Endothelial cell (in vitro differentiated cells): ENCODE data around the gene ANGPTL1. TPM values are rescaled to one million over a fixed set of nuclear protein-coding genes. Genes with fewer than 3 reads are reported as not detected.

Source experiments
- DNase-seq: peaks from one replicate; pipeline ENCODE4 v3.0.0; 2021; ENCODE audit warnings: low spot score
- H3K27ac Mint-ChIP-seq: one replicate; pipeline ENCODE4 v1.8.0; 2021; ENCODE audit warnings: mixed read lengths, inconsistent platforms; ENCODE audit not compliant: unreplicated experiment
- H3K27me3 Mint-ChIP-seq: one replicate; pipeline ENCODE4 v1.8.0; 2021; ENCODE audit warnings: mild to moderate bottlenecking, moderate library complexity, mixed read lengths, inconsistent platforms; ENCODE audit not compliant: unreplicated experiment
- H3K36me3 Mint-ChIP-seq: one replicate; pipeline ENCODE4 v1.8.0; 2021; ENCODE audit warnings: mild to moderate bottlenecking, low read depth, mixed read lengths, inconsistent platforms; ENCODE audit not compliant: unreplicated experiment
- H3K4me1 Mint-ChIP-seq: one replicate; pipeline ENCODE4 v1.8.0; 2021; ENCODE audit warnings: mild to moderate bottlenecking, mixed read lengths, inconsistent platforms; ENCODE audit not compliant: unreplicated experiment
- H3K4me3 Mint-ChIP-seq: one replicate; pipeline ENCODE4 v1.8.0; 2021; ENCODE audit warnings: mild to moderate bottlenecking, mixed read lengths, inconsistent platforms; ENCODE audit not compliant: unreplicated experiment
- H3K9me3 Mint-ChIP-seq: one replicate; pipeline ENCODE4 v1.8.0; 2021; ENCODE audit warnings: mixed read lengths, inconsistent platforms; ENCODE audit not compliant: unreplicated experiment
- CTCF ChIP-seq: fragments of 200-600 bp; sonication (generic); IDR thresholded peaks from one replicate; pipeline ENCODE4 v1.5.0; 2021; ENCODE audit warnings: antibody characterized with exemption; ENCODE audit not compliant: unreplicated experiment
- long read RNA-seq: library from polyadenylated mRNA; unstranded; transcript quantifications from one replicate; pipeline ENCODE4 v2.0.0, GENCODE V29; 2020; ENCODE audit not compliant: unreplicated experiment
- total RNA-seq: library from RNA; stranded (reverse); fragmentation: NEBNext Ultra II Directional; extraction: Animal tissue kit (Norgen Biotek cat#: 25700); gene quantifications from one replicate; pipeline ENCODE4 v1.2.1, GENCODE V29; 2021; ENCODE audit not compliant: unreplicated experiment

The ANGPTL1 gene, protein sequence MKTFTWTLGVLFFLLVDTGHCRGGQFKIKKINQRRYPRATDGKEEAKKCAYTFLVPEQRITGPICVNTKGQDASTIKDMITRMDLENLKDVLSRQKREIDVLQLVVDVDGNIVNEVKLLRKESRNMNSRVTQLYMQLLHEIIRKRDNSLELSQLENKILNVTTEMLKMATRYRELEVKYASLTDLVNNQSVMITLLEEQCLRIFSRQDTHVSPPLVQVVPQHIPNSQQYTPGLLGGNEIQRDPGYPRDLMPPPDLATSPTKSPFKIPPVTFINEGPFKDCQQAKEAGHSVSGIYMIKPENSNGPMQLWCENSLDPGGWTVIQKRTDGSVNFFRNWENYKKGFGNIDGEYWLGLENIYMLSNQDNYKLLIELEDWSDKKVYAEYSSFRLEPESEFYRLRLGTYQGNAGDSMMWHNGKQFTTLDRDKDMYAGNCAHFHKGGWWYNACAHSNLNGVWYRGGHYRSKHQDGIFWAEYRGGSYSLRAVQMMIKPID
- total RNA-seq = not detected
- long read RNA-seq = 0 reads

- H3K27me3 Mint-ChIP-seq = no peaks in the 10 kb centered on the region
- TF ChIP-seq CTCF = no peak
- H3K4me1 Mint-ChIP-seq = peaks cover 19% of the 10 kb centered on the region
- H3K27ac Mint-ChIP-seq = peak within 1 kb of the TSS; percentile 28
- no peak within 1 kb of the TSS for H3K4me3 Mint-ChIP-seq
- peak; percentile 4 for DNase-seq
- H3K9me3 Mint-ChIP-seq = no peaks in the 10 kb centered on the region
- H3K36me3 Mint-ChIP-seq = no peaks in the 10 kb centered on the region
Measured at GRCh38 chr1:178870944-178871343, at the start of gene ANGPTL1. Gene ANGPTL1, minus strand, starts transcription at chr1:178871077. Its CDS starts 5,301 bp downstream, at chr1:178865776.

DNA sequence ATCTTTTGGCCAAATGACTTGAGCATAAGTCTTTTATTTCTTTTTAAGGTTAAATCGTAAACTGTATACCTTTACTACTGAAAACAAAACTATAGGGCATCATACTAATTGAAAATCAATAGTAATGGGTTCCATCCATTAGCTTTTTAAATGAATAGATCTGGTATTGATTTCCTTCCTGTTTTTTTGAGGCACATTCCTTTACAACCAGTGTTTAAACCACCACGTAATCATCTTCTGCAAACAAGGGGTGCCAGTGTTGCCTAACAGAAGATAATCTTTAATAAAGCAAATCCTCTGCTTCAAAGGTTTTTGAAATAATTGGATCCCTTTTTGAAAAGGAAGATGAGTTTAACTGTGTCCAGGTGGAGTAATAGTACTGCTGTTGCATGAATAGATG is 48.7 kb upstream of the ANGPTL1 start:
- no peaks in the 10 kb centered on the region for H3K27me3 Mint-ChIP-seq

GRCh38 chr1:178918955-178919354 is 48.1 kb upstream of the ANGPTL1 start:
- peaks cover 1% of the 10 kb centered on the region for H3K27me3 Mint-ChIP-seq
- H3K36me3 Mint-ChIP-seq = no peaks in the 10 kb centered on the region
- no peak overlapping the region for H3K4me3 Mint-ChIP-seq
- no peaks in the 10 kb centered on the region for H3K4me1 Mint-ChIP-seq
- H3K27ac Mint-ChIP-seq = no peak overlapping the region
- H3K9me3 Mint-ChIP-seq = no peaks in the 10 kb centered on the region
- DNase-seq = no peak
- no peak for TF ChIP-seq CTCF

More for the DNA sequence above, 48.7 kb upstream of the ANGPTL1 start:
- no peak overlapping the region for H3K4me3 Mint-ChIP-seq
- no peak for TF ChIP-seq CTCF
- H3K9me3 Mint-ChIP-seq = no peaks in the 10 kb centered on the region
- DNase-seq = no peak
- H3K27ac Mint-ChIP-seq = no peak overlapping the region
- no peaks in the 10 kb centered on the region for H3K4me1 Mint-ChIP-seq
- no peaks in the 10 kb centered on the region for H3K36me3 Mint-ChIP-seq

DNA sequence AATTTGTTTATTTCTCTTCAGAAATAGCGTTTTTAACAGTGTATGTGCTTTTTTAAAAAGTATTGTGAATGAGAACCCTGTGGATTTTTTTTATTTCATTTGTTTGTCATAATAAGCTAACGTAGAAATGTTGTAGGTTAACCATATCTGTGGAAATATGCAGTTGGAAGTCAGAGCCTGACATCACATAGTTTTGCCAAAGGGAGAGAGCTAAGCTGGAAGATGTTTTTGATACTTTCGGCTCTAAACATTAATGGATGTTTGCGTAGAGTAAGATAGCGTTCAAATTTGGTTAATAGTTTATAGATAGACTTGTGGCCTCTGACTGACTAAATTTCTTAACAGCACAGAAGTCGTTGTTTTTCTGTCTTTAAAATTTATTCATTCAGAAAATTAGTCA is 47.4 kb upstream of the ANGPTL1 start:
- no peak overlapping the region for H3K4me3 Mint-ChIP-seq
- peaks cover 1% of the 10 kb centered on the region for H3K27me3 Mint-ChIP-seq
- no peaks in the 10 kb centered on the region for H3K36me3 Mint-ChIP-seq
- no peak for TF ChIP-seq CTCF
- no peak overlapping the region for H3K27ac Mint-ChIP-seq
- no peak for DNase-seq
- no peaks in the 10 kb centered on the region for H3K4me1 Mint-ChIP-seq
- no peaks in the 10 kb centered on the region for H3K9me3 Mint-ChIP-seq

GRCh38 chr1:178916448-178917174 is 45.7 kb upstream of the ANGPTL1 start:
- no peak overlapping the region for H3K27ac Mint-ChIP-seq
- H3K4me3 Mint-ChIP-seq = peak overlapping the region; percentile 3
- no peaks in the 10 kb centered on the region for H3K9me3 Mint-ChIP-seq
- no peaks in the 10 kb centered on the region for H3K4me1 Mint-ChIP-seq
- DNase-seq = no peak
- no peaks in the 10 kb centered on the region for H3K36me3 Mint-ChIP-seq
- no peak for TF ChIP-seq CTCF
- H3K27me3 Mint-ChIP-seq = peaks cover 1% of the 10 kb centered on the region
